ENCODE results near the gene NALCN. TPM values are rescaled to one million over a fixed set of nuclear protein-coding genes. Genes with fewer than 3 reads are reported as not detected.
A peak's percentile ranks its signal among the peaks of the same experiment; 100 is the strongest.

NALCN gene
- total and polyA plus RNA-seq, 4 donors, result 0.09 to 0.92 (median 0.18) TPM

DNA sequence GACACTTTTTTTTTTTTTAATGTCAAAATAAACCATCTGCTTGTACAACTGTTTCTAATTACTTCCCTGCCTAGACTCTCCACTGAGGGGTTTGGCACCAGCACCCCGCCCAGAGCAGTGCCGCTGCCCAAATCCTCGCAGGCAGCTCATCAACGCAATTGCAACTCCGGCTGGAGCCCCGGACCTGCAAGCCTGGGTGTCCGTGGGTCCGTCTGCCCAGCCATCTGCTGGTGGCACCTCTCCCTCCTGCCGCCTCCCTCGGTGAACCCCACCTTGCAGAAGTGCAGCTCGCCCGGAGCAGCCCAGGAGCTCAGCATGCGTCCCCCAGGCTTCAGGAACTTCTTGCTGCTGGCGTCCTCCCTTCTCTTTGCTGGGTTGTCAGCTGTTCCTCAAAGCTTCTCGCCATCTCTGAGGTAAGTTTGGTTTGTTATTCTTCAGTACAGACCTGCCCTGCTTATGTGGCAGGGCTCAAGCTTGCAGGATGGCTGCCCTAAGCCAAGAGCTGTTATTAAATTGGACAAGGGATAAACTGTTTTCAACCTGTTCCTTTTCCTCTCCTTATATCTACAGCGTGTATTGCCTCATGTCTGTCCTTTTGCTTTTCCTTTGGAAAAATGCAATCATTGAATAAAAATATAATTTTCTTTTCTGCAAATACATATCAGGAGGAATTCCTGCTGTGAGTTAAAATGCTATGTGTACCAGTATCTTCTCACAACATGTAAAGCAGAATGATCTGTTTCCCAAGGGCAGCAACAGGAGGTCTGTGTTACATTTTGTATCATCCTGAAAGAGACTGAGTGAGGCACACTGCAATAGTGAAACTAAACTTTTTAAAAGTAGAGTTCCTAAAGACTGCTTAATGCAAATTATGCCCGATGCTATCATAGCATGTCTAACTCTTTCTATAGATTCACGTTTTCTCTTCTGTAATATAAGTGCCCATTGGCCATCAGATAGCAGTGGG, 36.5 kb upstream of the NALCN start, which contains the start of gene ITGBL1:
TSS of gene ITGBL1 (plus strand) at position 157 of the 967 bp plus-strand sequence. CDS start at position 316, 159 bp downstream.
- no peaks in the 10 kb centered on the region for H3K9me3 ChIP-seq (ENCODE audit: control insufficient read depth in 4 of 4, low read length in 3 of 4)
- WGBS, result 60% methylated on average over 18 of the region's 18 CpGs
- no peaks in the 10 kb centered on the region for H3K36me3 ChIP-seq (ENCODE audit: control insufficient read depth in 4 of 4, insufficient read depth in 3 of 4, low read depth in 1 of 4, low read length in 3 of 4)
- TF ChIP-seq REST (IDR thresholded peaks at IDR 0.05), result no peak
- no peak for TF ChIP-seq SP1 (IDR thresholded peaks at IDR 0.05)
- TF ChIP-seq, protein P1, sequence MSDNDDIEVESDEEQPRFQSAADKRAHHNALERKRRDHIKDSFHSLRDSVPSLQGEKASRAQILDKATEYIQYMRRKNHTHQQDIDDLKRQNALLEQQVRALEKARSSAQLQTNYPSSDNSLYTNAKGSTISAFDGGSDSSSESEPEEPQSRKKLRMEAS (IDR thresholded peaks at IDR 0.05), result no peak
- TF ChIP-seq YY1 (IDR thresholded peaks at IDR 0.05), result no peak
- TF ChIP-seq RAD21 (IDR thresholded peaks at IDR 0.05), result no peak
- no peak within 1 kb of the TSS for H3K27ac ChIP-seq (ENCODE audit: low read depth in 1 of 2, low read length in 2 of 2)
- H3K9ac ChIP-seq (ENCODE audit: low read depth in 1 of 2, low read length in 2 of 2), result no peak within 1 kb of the TSS
- no peak for DNase-seq (ENCODE audit: low spot score)
- H3K4me1 ChIP-seq (ENCODE audit: control insufficient read depth in 4 of 4, insufficient read depth in 4 of 4, low read length in 3 of 4), result peaks cover 4 to 11% (median 6%) of the 10 kb centered on the region in 4 donors
- peak within 1 kb of the TSS; percentile 30 to 55 (median 51) for H3K4me3 ChIP-seq (ENCODE audit: low read depth in 1 of 3, low read length in 3 of 3)
- H3K27me3 ChIP-seq (ENCODE audit: control insufficient read depth in 4 of 4, insufficient read depth in 4 of 4, low read length in 3 of 4), result peaks cover 0 to 3% (median 0%) of the 10 kb centered on the region in 4 donors

- TF ChIP-seq GABPA (IDR thresholded peaks at IDR 0.05 in 1 of 2, conservative IDR thresholded peaks at IDR 0.05 in 1 of 2), result no peak
- peaks cover 0 to 3% (median 0%) of the 10 kb centered on the region in 4 donors for H3K27me3 ChIP-seq (ENCODE audit: control insufficient read depth in 4 of 4, insufficient read depth in 4 of 4, low read length in 3 of 4)
- no peaks in the 10 kb centered on the region for H3K9me3 ChIP-seq (ENCODE audit: control insufficient read depth in 4 of 4, low read length in 3 of 4)
- H3K27ac ChIP-seq (ENCODE audit: low read depth in 1 of 2, low read length in 2 of 2), result no peak overlapping the region
- no peaks in the 10 kb centered on the region for H3K36me3 ChIP-seq (ENCODE audit: control insufficient read depth in 4 of 4, insufficient read depth in 3 of 4, low read depth in 1 of 4, low read length in 3 of 4)
- no peak for DNase-seq (ENCODE audit: low spot score)
- no peak overlapping the region for H3K4me3 ChIP-seq (ENCODE audit: low read depth in 1 of 3, low read length in 3 of 3)
- peaks cover 4 to 11% (median 6%) of the 10 kb centered on the region in 4 donors for H3K4me1 ChIP-seq (ENCODE audit: control insufficient read depth in 4 of 4, insufficient read depth in 4 of 4, low read length in 3 of 4)
- no peak overlapping the region for H3K9ac ChIP-seq (ENCODE audit: low read depth in 1 of 2, low read length in 2 of 2)
Measured at GRCh38 chr13:101451641-101452040, 35.3 kb upstream of the NALCN start.

DNA sequence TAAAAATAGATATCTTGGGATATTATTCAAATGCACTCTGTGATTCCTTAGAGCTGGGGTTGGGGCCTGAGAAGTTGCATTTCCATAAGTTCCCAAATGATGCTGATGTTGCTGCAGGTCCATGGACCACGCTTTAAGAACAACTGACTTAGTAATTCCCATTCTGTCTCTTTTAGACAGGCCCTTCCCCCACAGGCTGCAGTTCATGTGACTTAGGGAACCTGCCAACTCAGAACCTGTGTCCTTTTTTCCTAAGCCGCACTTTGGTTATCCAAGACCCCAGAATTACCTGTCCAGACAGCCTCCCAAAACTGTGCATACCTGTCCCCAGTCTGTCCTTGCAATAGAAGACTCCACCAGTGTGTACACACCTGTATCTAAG, 34.4 kb upstream of the NALCN start:
- whole genome bisulfite sequencing, result 76% methylated on average over 2 of the region's 2 CpGs
- Histone ChIP-seq H3K27ac (ENCODE audit: low read depth in 1 of 2, low read length in 2 of 2) (no peak overlapping the region), H3K9ac (ENCODE audit: low read depth in 1 of 2, low read length in 2 of 2) (no peak overlapping the region)
- TF ChIP-seq SP1 (IDR thresholded peaks at IDR 0.05) (no peak), HNF4G (IDR thresholded peaks at IDR 0.05) (no peak), RXRA (IDR thresholded peaks at IDR 0.05) (no peak), YY1 (IDR thresholded peaks at IDR 0.05) (no peak), TAF1 (conservative IDR thresholded peaks at IDR 0.05) (no peak), GABPA (IDR thresholded peaks at IDR 0.05 in 1 of 2, conservative IDR thresholded peaks at IDR 0.05 in 1 of 2) (no peak), FOXA2 (IDR thresholded peaks at IDR 0.05) (no peak), EGR1 (IDR thresholded peaks at IDR 0.05; ENCODE audit: low read depth in 2 of 2) (no peak), FOXA1 (IDR thresholded peaks at IDR 0.05) (no peak), JUND (IDR thresholded peaks at IDR 0.05) (no peak), HNF4A (conservative IDR thresholded peaks at IDR 0.05) (no peak), NR2F2 (IDR thresholded peaks at IDR 0.05) (no peak), RAD21 (IDR thresholded peaks at IDR 0.05) (no peak), ATF3 (IDR thresholded peaks at IDR 0.05) (no peak), ZBTB33 (IDR thresholded peaks at IDR 0.05) (no peak)
- TF ChIP-seq, protein P2, sequence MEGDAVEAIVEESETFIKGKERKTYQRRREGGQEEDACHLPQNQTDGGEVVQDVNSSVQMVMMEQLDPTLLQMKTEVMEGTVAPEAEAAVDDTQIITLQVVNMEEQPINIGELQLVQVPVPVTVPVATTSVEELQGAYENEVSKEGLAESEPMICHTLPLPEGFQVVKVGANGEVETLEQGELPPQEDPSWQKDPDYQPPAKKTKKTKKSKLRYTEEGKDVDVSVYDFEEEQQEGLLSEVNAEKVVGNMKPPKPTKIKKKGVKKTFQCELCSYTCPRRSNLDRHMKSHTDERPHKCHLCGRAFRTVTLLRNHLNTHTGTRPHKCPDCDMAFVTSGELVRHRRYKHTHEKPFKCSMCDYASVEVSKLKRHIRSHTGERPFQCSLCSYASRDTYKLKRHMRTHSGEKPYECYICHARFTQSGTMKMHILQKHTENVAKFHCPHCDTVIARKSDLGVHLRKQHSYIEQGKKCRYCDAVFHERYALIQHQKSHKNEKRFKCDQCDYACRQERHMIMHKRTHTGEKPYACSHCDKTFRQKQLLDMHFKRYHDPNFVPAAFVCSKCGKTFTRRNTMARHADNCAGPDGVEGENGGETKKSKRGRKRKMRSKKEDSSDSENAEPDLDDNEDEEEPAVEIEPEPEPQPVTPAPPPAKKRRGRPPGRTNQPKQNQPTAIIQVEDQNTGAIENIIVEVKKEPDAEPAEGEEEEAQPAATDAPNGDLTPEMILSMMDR (IDR thresholded peaks at IDR 0.05; ENCODE audit: low read depth, low read length, missing input control), result no peak
- TF ChIP-seq, protein P1 (IDR thresholded peaks at IDR 0.05), result no peak

More for the DNA sequence above, 34.4 kb upstream of the NALCN start:
- H3K36me3 ChIP-seq (ENCODE audit: control insufficient read depth in 4 of 4, insufficient read depth in 3 of 4, low read depth in 1 of 4, low read length in 3 of 4), result no peaks in the 10 kb centered on the region
- H3K4me3 ChIP-seq (ENCODE audit: low read depth in 1 of 3, low read length in 3 of 3), result no peak overlapping the region
- peaks cover 4 to 11% (median 6%) of the 10 kb centered on the region in 4 donors for H3K4me1 ChIP-seq (ENCODE audit: control insufficient read depth in 4 of 4, insufficient read depth in 4 of 4, low read length in 3 of 4)
- DNase-seq (ENCODE audit: low spot score), result no peak
- H3K9me3 ChIP-seq (ENCODE audit: control insufficient read depth in 4 of 4, low read length in 3 of 4), result no peaks in the 10 kb centered on the region
- peaks cover 0 to 3% (median 0%) of the 10 kb centered on the region in 4 donors for H3K27me3 ChIP-seq (ENCODE audit: control insufficient read depth in 4 of 4, insufficient read depth in 4 of 4, low read length in 3 of 4)

All from liver (tissue), 9 donors.